Measurements from ENCODE around the gene SCN2B.
A peak's percentile ranks its signal among the peaks of the same experiment; 100 is the strongest.
"Not testable (repeated sequence)": the region's sequence is repeated elsewhere in the genome, so short reads cannot be mapped to it uniquely, and the experiment has no call there.

The SCN2B gene

DNA sequence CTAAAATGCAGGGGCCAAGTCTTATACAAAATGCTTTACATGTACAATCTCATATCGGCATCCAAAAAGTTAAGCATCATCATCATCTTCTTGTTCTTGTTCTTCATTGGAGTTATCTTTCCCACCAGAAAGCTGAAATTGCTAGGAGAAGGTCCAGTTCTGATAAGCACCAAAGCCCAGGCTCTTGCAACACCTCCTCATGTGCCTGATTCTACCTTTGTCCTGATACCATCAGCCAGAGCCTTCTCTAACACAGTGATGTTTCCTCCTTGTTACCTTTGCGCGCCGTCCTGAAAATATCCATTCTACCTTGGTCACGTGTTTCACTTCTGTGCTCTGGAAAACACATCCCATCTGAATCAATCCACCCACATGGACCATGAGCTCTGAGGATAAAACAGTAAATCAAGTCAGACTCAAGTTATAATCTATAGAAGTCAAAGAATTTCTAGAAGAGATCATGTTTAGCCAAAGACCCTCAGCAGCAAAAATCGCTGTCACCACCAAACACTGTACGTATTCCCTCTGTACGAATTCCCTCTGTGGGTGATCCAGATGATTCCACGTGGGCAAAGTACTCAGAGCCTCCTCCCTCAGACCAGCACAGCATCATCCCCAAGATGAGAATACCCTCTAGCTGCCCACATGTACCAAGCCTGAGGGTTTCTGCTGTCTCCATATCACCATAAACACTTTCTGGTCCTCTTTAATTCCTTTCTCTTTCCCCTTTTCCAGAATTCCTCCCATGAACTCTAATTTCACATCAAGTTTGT is 29.4 kb upstream of the SCN2B start:
- no peak for DNase-seq

GRCh38 chr11:118202599-118203422 is 26.4 kb upstream of the SCN2B start:
- no peak for DNase-seq

DNA sequence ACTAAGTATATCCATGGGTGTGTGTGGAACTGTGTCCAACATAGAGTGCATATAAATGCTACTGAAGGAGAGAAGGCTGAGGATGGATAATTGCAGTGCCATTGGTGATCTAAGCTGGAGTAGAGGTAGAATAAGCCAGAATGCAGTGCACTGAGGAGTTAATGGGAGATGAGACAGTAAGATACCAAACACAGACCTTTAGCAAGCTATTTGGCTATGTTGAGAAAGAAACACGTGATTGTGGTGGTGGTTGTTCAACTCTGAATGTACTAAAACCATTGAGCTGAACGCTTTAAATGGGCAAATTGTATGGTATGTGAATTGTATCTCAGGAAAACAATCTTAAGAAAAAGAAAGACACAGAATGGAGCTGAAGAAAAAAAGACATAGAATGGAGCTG is 25.5 kb upstream of the SCN2B start:
- DNase-seq = no peak

GRCh38 chr11:118200901-118201680 is 24.7 kb upstream of the SCN2B start:
- no peak for DNase-seq

GRCh38 chr11:118200497-118200896 is 24.1 kb upstream of the SCN2B start:
- DNase-seq = no peak

GRCh38 chr11:118199135-118199534 is 22.7 kb upstream of the SCN2B start:
- DNase-seq = no peak

DNA sequence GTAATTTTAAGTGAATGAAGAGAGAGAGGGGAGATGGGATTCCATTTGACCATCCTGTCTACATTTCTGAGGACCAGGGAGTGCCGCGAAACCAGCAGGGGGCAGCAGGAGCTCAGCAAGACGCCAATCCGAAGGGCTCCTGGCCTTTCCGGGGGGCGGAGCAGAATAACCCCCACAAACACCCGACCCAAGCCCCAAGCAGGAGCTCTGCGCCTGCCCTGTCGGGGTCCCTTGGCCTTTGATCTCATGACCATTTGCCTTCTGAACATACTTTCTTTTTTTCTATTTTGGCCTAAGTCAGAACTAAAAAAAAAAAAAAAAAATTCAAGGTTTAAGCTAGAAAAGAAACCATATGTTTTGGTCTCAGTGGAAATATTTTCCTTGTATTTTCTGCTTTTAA is 21.9 kb upstream of the SCN2B start:
- DNase-seq = peak; percentile 24 to 67

GRCh38 chr11:118194835-118195627 is 18.6 kb upstream of the SCN2B start:
- DNase-seq = no peak

DNA sequence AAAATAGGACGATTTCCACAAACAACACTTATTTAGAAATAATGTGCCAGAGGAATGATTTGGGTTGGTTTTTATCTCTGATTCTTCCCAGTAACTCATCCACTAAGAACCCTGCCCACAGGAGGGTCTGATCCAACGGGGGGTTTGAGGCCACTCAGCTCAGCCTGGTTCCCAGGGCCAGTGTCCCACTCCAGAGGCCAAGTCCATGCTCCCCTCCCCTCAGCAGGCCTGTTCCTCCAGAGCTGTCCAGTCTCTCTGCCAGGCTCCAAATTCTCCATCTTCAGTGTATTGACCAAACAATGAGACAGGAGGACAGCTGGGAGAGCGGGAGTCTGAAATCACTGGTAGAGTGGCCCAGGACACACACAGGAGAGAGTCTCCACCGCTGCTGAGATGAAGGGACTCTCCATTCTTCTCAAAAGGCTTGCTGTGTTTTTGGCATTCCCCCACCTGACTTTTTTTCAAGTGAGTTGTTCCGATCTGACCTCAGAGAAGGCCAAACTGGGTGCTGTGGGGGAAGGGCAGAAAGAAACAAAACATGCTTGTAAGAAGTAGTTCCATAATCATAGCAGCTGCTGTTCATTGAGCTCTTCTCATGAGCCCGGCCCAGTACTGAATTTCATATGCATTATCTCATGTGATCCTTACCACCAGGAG is 17.6 kb upstream of the SCN2B start:
- no peak for DNase-seq

DNA sequence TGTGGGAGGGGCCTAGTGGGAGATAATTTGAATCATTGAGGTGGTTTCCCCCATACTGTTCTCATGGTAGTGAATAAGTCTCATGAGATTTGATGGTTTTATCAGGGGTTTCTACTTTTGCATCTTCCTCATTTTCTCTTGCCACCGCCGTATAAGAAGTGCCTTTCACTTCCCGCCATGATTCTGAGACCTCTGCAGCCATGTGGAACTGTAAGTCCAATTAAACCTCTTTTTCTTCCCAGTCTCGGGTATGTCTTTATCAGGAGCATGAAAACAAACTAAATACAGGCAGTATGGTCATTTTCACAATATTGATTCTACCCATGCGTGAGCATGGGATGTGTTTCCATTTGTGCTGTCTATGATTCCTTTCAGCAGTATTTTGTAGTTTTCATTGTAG is 16.4 kb upstream of the SCN2B start:
- not testable (repeated sequence) for DNase-seq

DNA sequence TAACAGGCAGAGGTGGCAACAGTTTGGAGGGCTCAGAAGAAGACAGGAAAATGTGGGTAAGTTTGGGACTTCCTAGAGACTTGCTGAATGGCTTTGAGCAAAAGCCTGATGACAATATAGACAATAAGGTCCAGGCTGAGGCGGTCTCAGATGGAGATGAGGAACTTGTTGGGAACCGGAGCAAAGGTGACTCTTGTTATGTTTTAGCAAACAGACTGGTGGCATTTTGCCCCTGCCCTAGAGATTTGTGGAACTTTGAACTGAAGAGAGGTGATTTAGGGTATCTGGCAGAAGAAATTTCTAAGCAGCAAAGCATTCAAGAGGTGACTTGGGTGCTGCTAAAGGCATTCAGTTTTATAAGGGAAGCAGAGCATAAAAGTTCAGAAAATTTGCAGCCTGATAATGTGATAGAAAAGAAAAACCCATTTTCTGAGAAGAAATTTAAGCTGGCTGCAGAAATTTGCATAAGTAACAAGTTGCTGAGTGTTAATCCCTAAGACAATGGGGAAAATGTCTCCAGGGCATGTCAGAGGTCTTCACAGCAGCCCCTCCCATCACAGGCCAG is 14.6 kb upstream of the SCN2B start:
- not testable (repeated sequence) for DNase-seq

DNA sequence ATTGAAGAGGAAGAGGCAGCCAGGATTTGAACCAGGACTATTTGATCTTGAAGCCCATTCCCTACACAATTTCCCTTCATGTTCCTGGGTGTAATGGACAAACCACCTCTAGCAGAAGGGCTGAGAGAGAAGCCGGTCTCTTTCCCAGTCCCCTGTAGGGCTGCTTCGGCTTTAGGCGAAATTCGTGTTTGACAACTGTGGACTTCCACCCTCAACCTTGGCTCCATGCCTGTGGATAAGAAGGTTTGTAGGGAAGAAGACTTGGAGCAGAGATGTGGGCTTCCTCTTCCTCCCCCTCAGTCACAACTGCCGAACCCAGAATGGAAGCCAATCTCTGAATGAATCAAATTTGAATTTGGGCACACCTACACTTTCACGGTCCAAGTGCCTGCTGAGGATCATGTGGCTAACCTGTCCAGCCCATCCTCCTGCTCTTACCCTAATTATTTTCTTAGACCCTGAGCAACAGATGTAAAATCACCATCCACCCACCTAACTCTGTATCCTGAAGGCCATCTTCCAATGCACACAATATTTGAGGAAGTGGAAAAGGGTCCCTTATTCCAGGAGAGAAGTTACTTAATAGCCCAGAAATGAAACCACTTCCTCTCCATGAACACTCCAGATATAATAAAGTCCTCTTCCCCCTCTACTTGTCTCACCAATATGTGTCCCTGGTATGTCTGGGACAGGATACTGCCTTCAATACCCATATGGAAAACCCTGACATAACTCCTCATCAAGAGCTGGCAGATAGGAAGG is 10.1 kb upstream of the SCN2B start:
- no peak for DNase-seq

- DNase-seq = no peak
Measured at GRCh38 chr11:118184784-118185579, 8.5 kb upstream of the SCN2B start.

GRCh38 chr11:118183691-118184090 is 7.3 kb upstream of the SCN2B start:
- not testable (repeated sequence) for DNase-seq

DNA sequence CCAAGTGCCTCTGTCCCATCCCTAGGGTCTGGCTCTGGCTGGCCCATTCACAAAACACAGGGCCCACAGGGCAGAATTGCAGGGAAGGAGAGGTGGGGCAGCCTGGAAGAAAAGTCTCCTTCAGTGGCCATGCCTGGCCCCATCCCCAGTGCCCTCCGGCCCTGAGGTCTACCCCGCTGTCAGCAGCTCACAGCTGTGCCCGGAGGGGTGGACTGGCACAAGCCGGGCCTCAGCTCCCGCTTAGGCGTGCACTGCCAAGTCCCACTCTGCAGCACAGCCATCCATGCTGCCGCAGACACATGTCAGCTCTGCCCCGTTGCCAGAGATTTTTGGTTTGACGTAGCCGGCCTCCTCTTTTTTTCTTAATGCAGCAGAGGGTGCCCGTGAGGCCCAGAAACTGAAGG is 3.9 kb upstream of the SCN2B start:
- no peak for DNase-seq

DNA sequence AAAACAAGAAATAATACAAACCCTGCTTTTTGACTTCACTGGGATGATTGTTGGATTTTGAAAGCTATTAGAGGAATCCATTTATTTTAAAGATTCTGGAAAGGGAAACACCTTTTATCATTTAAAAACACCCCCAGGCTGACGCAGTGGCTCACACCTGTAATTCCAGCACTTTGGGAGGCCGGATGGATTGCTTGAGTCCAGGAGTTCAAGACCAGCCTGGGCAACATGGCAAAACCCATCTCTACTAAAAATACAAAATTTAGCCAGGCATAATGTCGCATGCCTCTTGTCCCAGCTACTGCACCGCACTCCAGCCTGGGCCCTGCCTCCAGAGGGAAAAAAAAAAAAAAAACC is 317 bp upstream of the SCN2B start:
- DNase-seq = no peak

GRCh38 chr11:118175031-118175992 is 1.1 kb downstream of the SCN2B start:
- DNase-seq = no peak

DNA sequence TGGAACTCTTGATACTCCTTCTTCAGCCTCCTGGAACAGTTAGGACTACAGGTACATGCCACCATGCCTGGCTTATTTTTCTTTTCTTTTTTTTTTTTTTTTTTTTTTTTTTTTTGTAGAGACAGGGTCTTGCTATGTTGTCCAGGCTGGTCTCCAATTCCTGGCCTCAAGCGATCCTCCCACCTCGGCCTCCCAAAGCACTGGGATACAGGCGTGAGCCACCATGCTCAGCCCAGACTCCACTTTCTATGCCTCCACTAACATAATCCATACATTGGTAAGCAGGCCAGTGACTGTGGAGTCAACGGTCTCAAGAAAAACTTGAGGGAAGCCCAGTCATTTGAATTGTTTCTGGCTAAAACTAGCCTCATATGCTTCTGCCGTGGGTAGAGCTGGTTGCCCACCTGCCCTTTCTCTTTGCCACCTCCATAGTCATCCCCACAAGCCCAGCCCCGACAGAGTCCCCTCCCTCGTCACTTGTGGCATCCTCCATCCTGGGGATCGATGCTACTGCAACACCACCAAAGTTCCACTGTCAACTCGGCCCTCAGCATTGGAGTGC is 2.4 kb downstream of the SCN2B start:
- no peak for DNase-seq

GRCh38 chr11:118172356-118172755 is 4.1 kb downstream of the SCN2B start:
- DNase-seq = no peak
